ENCODE data around the gene TPRX1.
"Not testable (repeated sequence)": the region's sequence is repeated elsewhere in the genome, so short reads cannot be mapped to it uniquely, and the experiment has no call there.

The TPRX1 gene

DNA sequence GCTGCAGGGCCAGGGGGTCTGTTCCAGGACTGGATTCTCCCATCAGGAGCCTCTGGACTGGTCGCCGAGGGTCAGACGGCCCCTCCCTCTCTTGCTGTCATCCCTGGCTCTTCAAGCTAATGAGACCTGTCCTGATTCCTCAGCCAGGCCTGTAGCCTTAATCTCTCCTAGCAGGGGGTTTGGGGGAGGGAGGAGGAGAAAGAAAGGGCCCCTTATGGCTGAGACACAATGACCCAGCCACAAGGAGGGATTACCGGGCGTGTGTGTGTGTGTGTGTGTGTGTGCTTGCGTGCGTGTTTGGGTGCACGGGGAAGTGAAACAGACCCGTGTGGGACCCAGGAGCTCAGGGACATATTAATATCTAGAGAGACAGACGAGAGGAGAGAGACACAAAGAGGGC lies 15.5 kb upstream of the TPRX1 start:
- TF ChIP-seq, protein P1, sequence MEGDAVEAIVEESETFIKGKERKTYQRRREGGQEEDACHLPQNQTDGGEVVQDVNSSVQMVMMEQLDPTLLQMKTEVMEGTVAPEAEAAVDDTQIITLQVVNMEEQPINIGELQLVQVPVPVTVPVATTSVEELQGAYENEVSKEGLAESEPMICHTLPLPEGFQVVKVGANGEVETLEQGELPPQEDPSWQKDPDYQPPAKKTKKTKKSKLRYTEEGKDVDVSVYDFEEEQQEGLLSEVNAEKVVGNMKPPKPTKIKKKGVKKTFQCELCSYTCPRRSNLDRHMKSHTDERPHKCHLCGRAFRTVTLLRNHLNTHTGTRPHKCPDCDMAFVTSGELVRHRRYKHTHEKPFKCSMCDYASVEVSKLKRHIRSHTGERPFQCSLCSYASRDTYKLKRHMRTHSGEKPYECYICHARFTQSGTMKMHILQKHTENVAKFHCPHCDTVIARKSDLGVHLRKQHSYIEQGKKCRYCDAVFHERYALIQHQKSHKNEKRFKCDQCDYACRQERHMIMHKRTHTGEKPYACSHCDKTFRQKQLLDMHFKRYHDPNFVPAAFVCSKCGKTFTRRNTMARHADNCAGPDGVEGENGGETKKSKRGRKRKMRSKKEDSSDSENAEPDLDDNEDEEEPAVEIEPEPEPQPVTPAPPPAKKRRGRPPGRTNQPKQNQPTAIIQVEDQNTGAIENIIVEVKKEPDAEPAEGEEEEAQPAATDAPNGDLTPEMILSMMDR (IDR thresholded peaks at IDR 0.05; ENCODE audit: low read depth, low read length, missing control alignments) = no peak
- DNase-seq (ENCODE audit: low read depth) = no peak
- H3K4me3 ChIP-seq (ENCODE audit: low read depth, low read length) = no peak overlapping the region
- in situ Hi-C loops (cut with HindIII; ENCODE audit: low sequenced_read_pairs) = no loop called here

DNA sequence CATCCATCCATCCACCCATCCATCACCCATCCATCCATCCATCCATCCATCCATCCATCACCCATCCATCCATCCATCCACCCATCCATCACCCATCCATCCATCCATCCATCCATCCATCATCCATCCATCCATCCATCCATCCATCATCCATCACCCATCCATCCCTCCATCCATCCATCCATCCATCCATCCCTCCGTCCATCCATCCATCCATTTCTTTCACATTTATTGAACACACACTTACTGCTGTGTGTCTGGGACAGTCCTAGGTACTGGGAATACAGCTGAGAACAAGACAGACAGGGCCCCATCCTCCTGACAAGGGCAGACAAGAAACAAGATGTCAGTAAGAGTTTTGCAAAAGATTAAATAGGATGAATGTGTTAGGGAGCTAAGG lies 13.9 kb upstream of the TPRX1 start:
- not testable (repeated sequence) for DNase-seq (ENCODE audit: low read depth)

DNA sequence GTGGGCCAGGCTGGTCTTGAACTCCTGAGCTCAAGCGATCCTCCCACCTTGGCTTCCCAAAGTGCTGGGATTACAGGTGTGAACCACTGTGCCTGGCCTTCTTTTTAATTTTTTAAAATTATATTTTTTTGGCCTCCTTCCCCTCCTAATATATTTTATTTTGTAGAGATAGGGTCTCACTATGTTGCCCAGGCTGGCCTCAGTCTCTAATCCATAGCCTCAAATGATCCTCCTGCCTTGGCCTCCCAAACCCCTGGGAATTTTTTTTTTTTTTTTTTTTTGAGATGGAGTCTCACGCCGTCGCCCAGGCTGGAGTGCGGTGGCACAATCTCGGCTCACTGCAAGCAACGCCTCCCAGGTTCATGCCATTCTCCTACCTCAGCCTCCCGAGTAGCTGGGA lies 11.9 kb upstream of the TPRX1 start:
- DNase-seq (ENCODE audit: low read depth); H3K4me3 ChIP-seq (ENCODE audit: low read depth, low read length); in situ Hi-C loops (cut with HindIII; ENCODE audit: low sequenced_read_pairs): not testable (repeated sequence)

More for the DNA sequence above, 13.9 kb upstream of the TPRX1 start:
- H3K4me3 ChIP-seq (ENCODE audit: low read depth, low read length); in situ Hi-C loops (cut with HindIII; ENCODE audit: low sequenced_read_pairs): not testable (repeated sequence)

DNA sequence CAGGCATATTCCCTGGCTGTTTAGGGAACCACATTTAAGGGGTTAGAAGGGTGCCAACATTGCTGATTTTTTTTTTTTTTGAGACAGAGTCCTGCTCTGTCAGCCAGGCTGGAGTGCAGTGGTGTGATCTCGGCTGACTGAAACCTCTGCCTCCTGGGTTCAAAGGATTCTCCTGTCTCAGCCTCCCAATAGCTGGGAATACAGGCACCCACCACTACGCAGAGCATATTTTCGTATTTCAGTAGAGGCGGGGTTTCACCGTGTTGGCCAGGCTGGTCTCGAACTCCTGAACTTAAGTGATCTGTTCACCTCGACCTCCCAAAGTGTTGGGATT lies 9.6 kb upstream of the TPRX1 start:
- in situ Hi-C loops (cut with HindIII; ENCODE audit: low sequenced_read_pairs) = no loop called here
- H3K4me3 ChIP-seq (ENCODE audit: low read depth, low read length) = no peak overlapping the region
- DNase-seq (ENCODE audit: low read depth) = no peak
- TF ChIP-seq, protein P1 (IDR thresholded peaks at IDR 0.05; ENCODE audit: low read depth, low read length, missing control alignments) = no peak

DNA sequence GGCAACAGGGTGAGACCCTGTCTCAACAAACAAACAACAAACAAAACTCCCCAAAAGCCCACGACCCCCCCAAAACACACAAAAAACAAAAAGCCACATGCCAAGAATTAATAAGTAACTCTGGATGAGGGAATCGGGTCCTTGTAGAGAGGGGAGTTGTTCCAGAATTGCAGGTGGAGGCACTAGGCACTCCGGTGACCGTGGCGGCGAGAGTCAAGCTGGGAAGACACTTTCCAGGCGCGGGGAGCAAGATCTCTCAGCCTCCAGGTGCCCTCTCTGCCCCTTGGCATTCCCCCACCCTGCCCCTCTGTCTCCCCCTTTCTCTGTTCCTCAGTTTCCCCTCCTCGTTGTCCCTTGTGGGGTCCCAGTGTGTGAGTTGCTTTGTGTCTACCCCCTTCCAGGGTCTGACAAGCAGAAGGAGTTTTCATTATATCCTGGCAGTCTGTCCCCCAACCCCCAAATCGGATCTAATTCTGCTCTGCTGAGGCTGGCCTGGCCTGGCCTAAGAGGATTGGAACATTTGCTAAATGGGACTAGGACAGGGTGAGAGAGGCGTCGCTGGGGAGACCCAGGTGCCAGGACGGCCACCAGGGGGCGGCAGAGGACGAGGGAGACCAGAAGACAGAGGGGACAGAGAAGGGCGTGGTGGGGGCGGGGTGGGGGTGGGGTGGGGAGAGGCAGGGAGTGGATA lies 9.1 kb upstream of the TPRX1 start:
- in situ Hi-C loops (cut with HindIII; ENCODE audit: low sequenced_read_pairs) = no loop called here
- DNase-seq (ENCODE audit: low read depth) = no peak
- TF ChIP-seq, protein P1 (IDR thresholded peaks at IDR 0.05; ENCODE audit: low read depth, low read length, missing control alignments) = peak; percentile 48
- no peak overlapping the region for H3K4me3 ChIP-seq (ENCODE audit: low read depth, low read length)

DNA sequence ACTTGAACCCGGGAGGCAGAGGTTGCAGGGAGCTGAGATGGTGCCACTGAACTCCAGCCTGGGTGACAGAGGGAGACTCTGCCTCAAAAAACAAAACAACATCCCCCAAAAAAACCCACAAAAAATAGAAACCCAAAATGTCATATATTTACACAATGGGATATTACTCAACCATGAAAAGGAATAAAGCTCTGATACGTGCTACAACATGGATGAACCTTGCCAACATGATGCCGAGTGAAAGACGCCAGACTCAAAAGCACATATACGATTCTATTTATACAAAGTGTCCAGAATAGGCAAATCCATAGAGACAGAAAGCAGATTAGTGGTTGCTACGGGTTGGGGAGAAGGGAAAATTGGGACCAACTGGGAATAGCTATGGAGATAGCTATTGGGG lies 2.1 kb upstream of the TPRX1 start:
- no peak for DNase-seq (ENCODE audit: low read depth)
- H3K4me3 ChIP-seq (ENCODE audit: low read depth, low read length) = no peak overlapping the region
- TF ChIP-seq, protein P1 (IDR thresholded peaks at IDR 0.05; ENCODE audit: low read depth, low read length, missing control alignments) = no peak
- in situ Hi-C loops (cut with HindIII; ENCODE audit: low sequenced_read_pairs) = no loop called here

DNA sequence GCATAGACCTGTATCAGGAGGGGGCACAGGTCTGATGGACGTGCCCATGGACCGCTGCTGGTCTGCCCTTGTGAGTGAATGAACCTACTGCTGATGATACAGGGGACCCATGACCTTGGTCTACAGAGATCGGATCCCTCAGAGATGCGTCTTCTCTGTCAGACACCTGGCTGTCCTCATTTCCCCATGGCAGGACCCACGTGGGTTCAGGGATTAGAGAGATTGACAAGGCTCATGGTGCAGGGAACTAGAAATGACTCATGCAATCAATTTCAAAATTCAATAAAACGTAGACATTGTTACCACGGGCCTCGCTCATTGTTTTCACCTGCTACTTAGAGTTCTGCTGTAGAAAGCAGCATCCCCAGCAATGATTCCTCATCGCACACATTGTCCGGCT lies 962 bp upstream of the TPRX1 start:
- no peak overlapping the region for H3K4me3 ChIP-seq (ENCODE audit: low read depth, low read length)
- TF ChIP-seq, protein P1 (IDR thresholded peaks at IDR 0.05; ENCODE audit: low read depth, low read length, missing control alignments) = no peak
- DNase-seq (ENCODE audit: low read depth) = no peak
- in situ Hi-C loops (cut with HindIII; ENCODE audit: low sequenced_read_pairs) = no loop called here

DNA sequence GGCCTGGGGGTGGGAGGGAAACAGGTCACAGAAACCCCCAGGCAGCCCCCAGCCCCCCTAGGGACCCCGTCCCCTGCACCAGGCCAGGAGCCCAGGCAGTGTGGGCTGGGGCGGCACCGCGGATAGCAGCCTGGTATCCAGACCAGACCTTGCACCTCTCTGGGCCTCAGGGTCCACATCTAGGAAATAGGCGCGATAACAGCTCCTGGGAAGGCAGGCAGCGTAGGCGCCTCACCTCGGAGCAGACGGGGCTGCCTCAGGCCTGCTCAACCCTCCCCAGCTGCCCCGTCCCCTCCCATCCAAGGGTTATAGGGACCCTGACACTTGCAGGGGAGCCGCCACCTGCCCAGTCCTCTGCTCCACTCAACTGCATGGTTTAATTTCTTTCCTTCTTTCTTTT lies 680 bp downstream of the TPRX1 start:
- in situ Hi-C loops (cut with HindIII; ENCODE audit: low sequenced_read_pairs); H3K4me3 ChIP-seq (ENCODE audit: low read depth, low read length); DNase-seq (ENCODE audit: low read depth): not testable (repeated sequence)

DNA sequence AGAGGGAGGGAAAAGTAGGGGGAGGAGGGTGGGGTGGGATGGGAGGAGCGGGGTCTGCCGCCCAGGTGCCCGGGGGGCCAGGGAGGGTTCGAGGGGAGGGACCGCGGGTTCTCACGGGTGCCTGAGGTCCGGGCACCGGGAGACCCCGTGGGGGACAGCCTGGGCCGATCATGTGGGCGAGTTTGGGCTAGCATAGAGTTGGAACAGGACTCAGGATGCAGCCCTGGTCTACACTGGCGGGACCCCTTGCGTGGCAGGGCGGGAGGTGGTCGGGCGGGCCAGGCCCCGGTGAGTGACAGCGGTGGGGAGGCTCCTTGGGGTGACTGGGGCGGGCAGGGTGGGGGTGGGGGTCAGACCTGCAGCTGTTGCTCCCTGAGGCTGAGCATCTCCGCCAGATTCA lies 1.2 kb downstream of the TPRX1 start:
- in situ Hi-C loops (cut with HindIII; ENCODE audit: low sequenced_read_pairs) = not testable (repeated sequence)

More for the DNA sequence above, 1.2 kb downstream of the TPRX1 start:
- H3K4me3 ChIP-seq (ENCODE audit: low read depth, low read length); DNase-seq (ENCODE audit: low read depth): not testable (repeated sequence)

Data from astrocyte of the cerebellum (primary cell).